ENCODE results near the gene GRPEL1. TPM values are rescaled to one million over a fixed set of nuclear protein-coding genes. Genes with fewer than 3 reads are reported as not detected.

Gene GRPEL1
- total and polyA plus RNA-seq, 10 of the 15 experiments (the other 5 are each of a cell fraction or from before 2014, with no cell fraction given): 30.8 to 119 (median 67.6) TPM

DNA sequence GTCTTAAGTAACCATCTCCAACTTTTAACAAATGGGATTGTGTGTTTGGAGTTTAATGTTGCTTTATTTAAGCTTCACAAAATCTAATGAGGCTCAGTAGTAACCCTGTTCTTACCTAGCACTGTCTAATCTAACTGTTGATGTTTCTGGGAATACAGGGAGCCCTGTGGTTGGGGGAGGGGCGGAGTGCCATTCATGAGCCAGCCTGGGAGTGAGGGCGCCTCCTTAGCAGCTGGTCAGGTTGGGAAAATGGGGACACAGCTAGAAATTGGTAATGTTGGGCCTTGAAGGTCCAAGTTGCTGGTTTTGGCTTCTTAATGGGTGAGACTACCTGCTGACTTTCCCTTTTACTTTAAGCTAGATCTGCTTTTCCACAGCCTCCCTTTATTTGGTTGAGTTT lies 47.6 kb downstream of the GRPEL1 start:
- DNase-seq (ENCODE audit: low read depth, low spot score) (no peak), FAIRE-seq (no peak), ATAC-seq (no peak)
- CTCF ChIA-PET: no interaction called here
- H4K20me1 ChIP-seq (ENCODE audit: control insufficient read depth, insufficient read depth): no peaks in the 10 kb centered on the region
- H3K27me3 ChIP-seq (replicated peaks in 1 of 2; ENCODE audit: control insufficient read depth in 2 of 2, insufficient read depth in 2 of 2, low read length in 1 of 2): no peaks in the 10 kb centered on the region
- H3K79me2 ChIP-seq (ENCODE audit: control insufficient read depth, insufficient read depth, low read length): no peaks in the 10 kb centered on the region
- POLR2A ChIA-PET: no interaction called here
- RAD21 ChIA-PET (ENCODE audit: unreplicated experiment): no interaction called here
- BruUV-seq (replicated peaks): no TSS peak
- H3K36me3 ChIP-seq (ENCODE audit: control insufficient read depth in 2 of 2, insufficient read depth in 2 of 2, low read length in 1 of 2): peaks cover 16 to 25% of the 10 kb centered on the region in 2 experiments
- H3K4me2 ChIP-seq (ENCODE audit: control insufficient read depth, insufficient read depth): no peak overlapping the region
- H3K9ac ChIP-seq (ENCODE audit: control insufficient read depth, insufficient read depth, low read length): no peak overlapping the region
- intact Hi-C loops (cut with micrococcal nuclease; ENCODE audit: unreplicated experiment): no loop called here
- H3K4me1 ChIP-seq (ENCODE audit: control insufficient read depth, insufficient read depth, low read length): no peaks in the 10 kb centered on the region
- in situ Hi-C loops (cut with MboI): no loop called here
- TF ChIP-seq PML (IDR thresholded peaks at IDR 0.05; ENCODE audit: low read length): no peak
- TF ChIP-seq, protein P1, sequence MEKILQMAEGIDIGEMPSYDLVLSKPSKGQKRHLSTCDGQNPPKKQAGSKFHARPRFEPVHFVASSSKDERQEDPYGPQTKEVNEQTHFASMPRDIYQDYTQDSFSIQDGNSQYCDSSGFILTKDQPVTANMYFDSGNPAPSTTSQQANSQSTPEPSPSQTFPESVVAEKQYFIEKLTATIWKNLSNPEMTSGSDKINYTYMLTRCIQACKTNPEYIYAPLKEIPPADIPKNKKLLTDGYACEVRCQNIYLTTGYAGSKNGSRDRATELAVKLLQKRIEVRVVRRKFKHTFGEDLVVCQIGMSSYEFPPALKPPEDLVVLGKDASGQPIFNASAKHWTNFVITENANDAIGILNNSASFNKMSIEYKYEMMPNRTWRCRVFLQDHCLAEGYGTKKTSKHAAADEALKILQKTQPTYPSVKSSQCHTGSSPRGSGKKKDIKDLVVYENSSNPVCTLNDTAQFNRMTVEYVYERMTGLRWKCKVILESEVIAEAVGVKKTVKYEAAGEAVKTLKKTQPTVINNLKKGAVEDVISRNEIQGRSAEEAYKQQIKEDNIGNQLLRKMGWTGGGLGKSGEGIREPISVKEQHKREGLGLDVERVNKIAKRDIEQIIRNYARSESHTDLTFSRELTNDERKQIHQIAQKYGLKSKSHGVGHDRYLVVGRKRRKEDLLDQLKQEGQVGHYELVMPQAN (conservative IDR thresholded peaks at IDR 0.05): no peak
- TF ChIP-seq STAT1 (conservative IDR thresholded peaks at IDR 0.05): no peak
- no peak for TF ChIP-seq MYB (IDR thresholded peaks at IDR 0.05; ENCODE audit: borderline replicate concordance, low read depth, low read length)
- TF ChIP-seq MTA3 (IDR thresholded peaks at IDR 0.05; ENCODE audit: borderline replicate concordance, low read length): no peak
- no peak for TF ChIP-seq CHD2 (IDR thresholded peaks at IDR 0.05; ENCODE audit: borderline replicate concordance, low read depth, low read length)
- TF ChIP-seq BRCA1 (IDR thresholded peaks at IDR 0.05; ENCODE audit: low read depth, low read length): no peak
- TF ChIP-seq DPF2 (IDR thresholded peaks at IDR 0.05): no peak
- TF ChIP-seq RAD51 (IDR thresholded peaks at IDR 0.05): no peak
- no peak for TF ChIP-seq SMC3 (IDR thresholded peaks at IDR 0.05; ENCODE audit: borderline replicate concordance, low read length)
- TF ChIP-seq HDGF (IDR thresholded peaks at IDR 0.05): no peak
- TF ChIP-seq CEBPB (IDR thresholded peaks at IDR 0.05; ENCODE audit: borderline replicate concordance in 1 of 2, low read depth in 2 of 2, low read length in 2 of 2): no peak
- no peak for TF ChIP-seq SRF (IDR thresholded peaks at IDR 0.05; ENCODE audit: low read depth in 2 of 2, low read length in 2 of 2)
- TF ChIP-seq, protein P2, sequence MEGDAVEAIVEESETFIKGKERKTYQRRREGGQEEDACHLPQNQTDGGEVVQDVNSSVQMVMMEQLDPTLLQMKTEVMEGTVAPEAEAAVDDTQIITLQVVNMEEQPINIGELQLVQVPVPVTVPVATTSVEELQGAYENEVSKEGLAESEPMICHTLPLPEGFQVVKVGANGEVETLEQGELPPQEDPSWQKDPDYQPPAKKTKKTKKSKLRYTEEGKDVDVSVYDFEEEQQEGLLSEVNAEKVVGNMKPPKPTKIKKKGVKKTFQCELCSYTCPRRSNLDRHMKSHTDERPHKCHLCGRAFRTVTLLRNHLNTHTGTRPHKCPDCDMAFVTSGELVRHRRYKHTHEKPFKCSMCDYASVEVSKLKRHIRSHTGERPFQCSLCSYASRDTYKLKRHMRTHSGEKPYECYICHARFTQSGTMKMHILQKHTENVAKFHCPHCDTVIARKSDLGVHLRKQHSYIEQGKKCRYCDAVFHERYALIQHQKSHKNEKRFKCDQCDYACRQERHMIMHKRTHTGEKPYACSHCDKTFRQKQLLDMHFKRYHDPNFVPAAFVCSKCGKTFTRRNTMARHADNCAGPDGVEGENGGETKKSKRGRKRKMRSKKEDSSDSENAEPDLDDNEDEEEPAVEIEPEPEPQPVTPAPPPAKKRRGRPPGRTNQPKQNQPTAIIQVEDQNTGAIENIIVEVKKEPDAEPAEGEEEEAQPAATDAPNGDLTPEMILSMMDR (IDR thresholded peaks at IDR 0.05 in 2 of 3, conservative IDR thresholded peaks at IDR 0.05 in 1 of 3; ENCODE audit: control insufficient read depth in 2 of 3, extremely low read depth in 1 of 3, insufficient read depth in 1 of 3, low read depth in 3 of 3, low read length in 3 of 3): no peak
- no peak for TF ChIP-seq NR2C2 (IDR thresholded peaks at IDR 0.05; ENCODE audit: borderline replicate concordance, control insufficient read depth, insufficient read length, low read depth)
- TF ChIP-seq, protein P3, sequence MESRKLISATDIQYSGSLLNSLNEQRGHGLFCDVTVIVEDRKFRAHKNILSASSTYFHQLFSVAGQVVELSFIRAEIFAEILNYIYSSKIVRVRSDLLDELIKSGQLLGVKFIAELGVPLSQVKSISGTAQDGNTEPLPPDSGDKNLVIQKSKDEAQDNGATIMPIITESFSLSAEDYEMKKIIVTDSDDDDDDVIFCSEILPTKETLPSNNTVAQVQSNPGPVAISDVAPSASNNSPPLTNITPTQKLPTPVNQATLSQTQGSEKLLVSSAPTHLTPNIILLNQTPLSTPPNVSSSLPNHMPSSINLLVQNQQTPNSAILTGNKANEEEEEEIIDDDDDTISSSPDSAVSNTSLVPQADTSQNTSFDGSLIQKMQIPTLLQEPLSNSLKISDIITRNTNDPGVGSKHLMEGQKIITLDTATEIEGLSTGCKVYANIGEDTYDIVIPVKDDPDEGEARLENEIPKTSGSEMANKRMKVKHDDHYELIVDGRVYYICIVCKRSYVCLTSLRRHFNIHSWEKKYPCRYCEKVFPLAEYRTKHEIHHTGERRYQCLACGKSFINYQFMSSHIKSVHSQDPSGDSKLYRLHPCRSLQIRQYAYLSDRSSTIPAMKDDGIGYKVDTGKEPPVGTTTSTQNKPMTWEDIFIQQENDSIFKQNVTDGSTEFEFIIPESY (IDR thresholded peaks at IDR 0.05): no peak
- TF ChIP-seq POLR2AphosphoS5 (IDR thresholded peaks at IDR 0.05; ENCODE audit: low read length): no peak
- no peak for TF ChIP-seq POLR2A (IDR thresholded peaks at IDR 0.05; ENCODE audit: low read depth, low read length)
- TF ChIP-seq RCOR1 (conservative IDR thresholded peaks at IDR 0.05; ENCODE audit: low read depth, low read length): no peak
- H3K27ac ChIP-seq (ENCODE audit: control insufficient read depth, insufficient read depth): no peak overlapping the region
- H3K9me3 ChIP-seq (replicated peaks; ENCODE audit: control insufficient read depth, insufficient read depth, low read length): no peaks in the 10 kb centered on the region
- H3K4me3 ChIP-seq: no peak overlapping the region
- H2AFZ ChIP-seq (ENCODE audit: control insufficient read depth, low read depth, low read length): no peak overlapping the region
- SMC1A ChIA-PET (ENCODE audit: uncharacterized antibody, unreplicated experiment): no interaction called here
- WGBS (ENCODE audit: insufficient coverage, insufficient replicate concordance, low lambda C conversion rate, missing lambda C conversion rate): 93% methylated on average over 2 of the region's 2 CpGs
